SU-DHL-6 (cell line): ENCODE data around the gene AHCY.

ENCODE experiments used
- EZH2phosphoT487 ChIP-seq: fragments of 200-600 bp; sonication (generic), shearing (Covaris generic); conservative IDR thresholded peaks from 2 replicates; pipeline ENCODE4 v1.6.1; 2018; ENCODE audit warnings: mild to moderate bottlenecking, antibody characterized with exemption, low read length, moderate library complexity, mixed read lengths
- TF ChIP-seq, protein P1 (sequence below): fragments of 200-600 bp; sonication (generic); IDR thresholded peaks from one replicate; pipeline ENCODE4 v1.5.1; 2017; ENCODE audit warnings: antibody characterized with exemption, mild to moderate bottlenecking, low read length, moderate library complexity; ENCODE audit not compliant: insufficient read depth, poor library complexity, severe bottlenecking

DNA sequence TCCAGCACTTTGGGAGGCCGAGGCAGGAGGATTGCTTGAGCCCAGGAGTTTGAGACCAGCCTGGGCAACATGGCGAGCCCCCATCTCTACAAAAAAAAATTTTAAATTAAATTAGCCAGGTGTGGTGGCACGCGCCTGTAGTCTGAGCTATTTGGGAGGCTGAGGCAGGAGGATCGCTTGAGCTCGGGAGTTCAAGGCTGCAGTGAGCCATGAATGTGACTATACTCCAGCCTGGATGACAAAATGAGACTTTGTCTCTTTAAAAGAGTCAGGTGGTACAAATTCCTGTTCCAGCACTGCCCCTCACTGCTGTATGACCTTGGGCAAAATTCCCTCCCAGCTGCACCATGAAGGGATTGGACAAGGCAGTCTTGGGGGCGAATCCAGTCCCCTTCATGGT is 28.5 kb downstream of the AHCY start:
- TF ChIP-seq, protein P1, sequence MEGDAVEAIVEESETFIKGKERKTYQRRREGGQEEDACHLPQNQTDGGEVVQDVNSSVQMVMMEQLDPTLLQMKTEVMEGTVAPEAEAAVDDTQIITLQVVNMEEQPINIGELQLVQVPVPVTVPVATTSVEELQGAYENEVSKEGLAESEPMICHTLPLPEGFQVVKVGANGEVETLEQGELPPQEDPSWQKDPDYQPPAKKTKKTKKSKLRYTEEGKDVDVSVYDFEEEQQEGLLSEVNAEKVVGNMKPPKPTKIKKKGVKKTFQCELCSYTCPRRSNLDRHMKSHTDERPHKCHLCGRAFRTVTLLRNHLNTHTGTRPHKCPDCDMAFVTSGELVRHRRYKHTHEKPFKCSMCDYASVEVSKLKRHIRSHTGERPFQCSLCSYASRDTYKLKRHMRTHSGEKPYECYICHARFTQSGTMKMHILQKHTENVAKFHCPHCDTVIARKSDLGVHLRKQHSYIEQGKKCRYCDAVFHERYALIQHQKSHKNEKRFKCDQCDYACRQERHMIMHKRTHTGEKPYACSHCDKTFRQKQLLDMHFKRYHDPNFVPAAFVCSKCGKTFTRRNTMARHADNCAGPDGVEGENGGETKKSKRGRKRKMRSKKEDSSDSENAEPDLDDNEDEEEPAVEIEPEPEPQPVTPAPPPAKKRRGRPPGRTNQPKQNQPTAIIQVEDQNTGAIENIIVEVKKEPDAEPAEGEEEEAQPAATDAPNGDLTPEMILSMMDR, result no peak
- no peak for TF ChIP-seq EZH2phosphoT487
